Keratinocyte (primary cell): ENCODE data around the gene PFKM. TPM values are rescaled to one million over a fixed set of nuclear protein-coding genes. Genes with fewer than 3 reads are reported as not detected.

Experiments used
- DNase-seq: peaks from one replicate; pipeline ENCODE4 v3.0.0-alpha.2; 2011; ENCODE audit warnings: low read depth, missing footprints, low spot score
- FAIRE-seq: peaks from 2 replicates; lab custom pipeline; 2011; peaks lifted over from hg19 to GRCh38; lab: Jason Lieb, UNC
- H2AFZ ChIP-seq: 2 replicates; pipeline ENCODE4 v1.6.0; 2012; ENCODE audit warnings: low read length, control low read depth, inconsistent platforms; ENCODE audit not compliant: control insufficient read depth
- H3K27ac ChIP-seq: 2 replicates; pipeline ENCODE4 v1.5.1; 2011; ENCODE audit warnings: low read length; ENCODE audit not compliant: control insufficient read depth, insufficient read depth
- H3K27me3 ChIP-seq: 3 replicates; pipeline ENCODE4 v1.6.0; 2011; ENCODE audit warnings: low read length; ENCODE audit not compliant: control insufficient read depth, insufficient read depth; ENCODE audit errors: extremely low read depth
- H3K36me3 ChIP-seq, 2 experiments: 2 replicates in 1 of 2; 3 replicates in 1 of 2; pipeline ENCODE4 v1.5.1; 2011; ENCODE audit warnings: low read length in 2 of 2, mild to moderate bottlenecking in 1 of 2; ENCODE audit not compliant: control insufficient read depth in 2 of 2, insufficient read depth in 2 of 2; ENCODE audit errors: extremely low read depth in 1 of 2
- H3K4me1 ChIP-seq: 3 replicates; pipeline ENCODE4 v1.5.1; 2011; ENCODE audit warnings: low read length; ENCODE audit not compliant: control insufficient read depth, insufficient read depth; ENCODE audit errors: extremely low read depth
- H3K4me2 ChIP-seq: 3 replicates; pipeline ENCODE4 v1.6.0; 2011; ENCODE audit warnings: low read depth, low read length; ENCODE audit not compliant: control insufficient read depth, insufficient read depth; ENCODE audit errors: extremely low read depth
- H3K4me3 ChIP-seq, 3 experiments: fragments of 200-600 bp in 1 of 3; sonication (generic) in 1 of 3; 2 replicates in 2 of 3; 3 replicates in 1 of 3; pipeline ENCODE4 v1.5.1; 2011 to 2016; ENCODE audit warnings: low read length in 3 of 3, mild to moderate bottlenecking in 3 of 3, control low read depth in 2 of 3, inconsistent platforms in 1 of 3, low read depth in 1 of 3, mixed read lengths in 1 of 3, mixed run types in 1 of 3, moderate library complexity in 1 of 3; ENCODE audit not compliant: control insufficient read depth in 2 of 3, insufficient read depth in 2 of 3; ENCODE audit errors: extremely low read depth in 1 of 3
- H3K79me2 ChIP-seq: 2 replicates; pipeline ENCODE4 v1.6.0; 2012; ENCODE audit warnings: low read length; ENCODE audit not compliant: control insufficient read depth, insufficient read depth
- H3K9ac ChIP-seq: 3 replicates; pipeline ENCODE4 v1.6.0; 2011; ENCODE audit warnings: low read length; ENCODE audit not compliant: control insufficient read depth, insufficient read depth; ENCODE audit errors: extremely low read depth
- H3K9me1 ChIP-seq: 3 replicates; pipeline ENCODE4 v1.6.0; 2011; ENCODE audit warnings: low read length; ENCODE audit not compliant: control insufficient read depth, insufficient read depth; ENCODE audit errors: extremely low read depth
- H3K9me3 ChIP-seq: 2 replicates; pipeline ENCODE4 v1.5.1; 2012; ENCODE audit warnings: low read depth, low read length; ENCODE audit not compliant: control insufficient read depth
- H4K20me1 ChIP-seq: 3 replicates; pipeline ENCODE4 v1.6.0; 2011; ENCODE audit warnings: low read length; ENCODE audit not compliant: control insufficient read depth, insufficient read depth; ENCODE audit errors: extremely low read depth
- EZH2 ChIP-seq: IDR thresholded peaks from one replicate; pipeline ENCODE4 v1.6.1; 2012; ENCODE audit warnings: inconsistent platforms, mild to moderate bottlenecking, low read length, moderate library complexity
- dilution Hi-C: fragments of 300-500 bp; cut with MboI; formaldehyde crosslinking; loops from one replicate; pipeline ENCODE4 v1.7.0; 2020; ENCODE audit warnings: low sequenced_read_pairs; ENCODE audit not compliant: extremely low pct_ligation_motif_present
- polyA plus RNA-seq, 5 experiments: library from polyadenylated mRNA; depleted of rRNA in 3 of 5; stranded (reverse) in 3 of 5; stranded (forward) in 1 of 5; unstranded in 1 of 5; fragments of >200 nt; gene quantifications; 1 replicate in 1 of 5; 2 replicates in 3 of 5; 3 replicates in 1 of 5; pipeline versions ENCODE4 v1.2.1 to v1.2.3, GENCODE V29; 2011 to 2012; ENCODE audit warnings: missing spikeins in 2 of 5, low read depth in 1 of 5, low replicate concordance in 1 of 5
- small RNA-seq, 3 experiments: library from RNA; depleted of rRNA; stranded (forward); fragments of <200 nt; gene quantifications; one replicate each; pipeline ENCODE3, GENCODE V24; 2012; ENCODE audit warnings: low read depth in 3 of 3, low replicate concordance in 1 of 3; ENCODE audit not compliant: insufficient read length in 3 of 3
- TF ChIP-seq, protein P1 (sequence below), 3 experiments: IDR thresholded peaks in 1 of 3; conservative IDR thresholded peaks in 1 of 3; optimal IDR thresholded peaks in 1 of 3; 2 replicates in 2 of 3; 3 replicates in 1 of 3; pipeline versions ENCODE3 to v1.5.1; 2011; ENCODE audit warnings: low read length in 3 of 3, mild to moderate bottlenecking in 3 of 3, moderate library complexity in 2 of 3, control low read depth in 1 of 3, inconsistent platforms in 1 of 3; ENCODE audit not compliant: insufficient read depth in 2 of 3; ENCODE audit errors: extremely low read depth in 1 of 3

The PFKM gene
- polyA plus RNA-seq, 1 donor (not counting 4 experiments of a cell fraction or from before 2014, with no cell fraction given), result 67.9 TPM

DNA sequence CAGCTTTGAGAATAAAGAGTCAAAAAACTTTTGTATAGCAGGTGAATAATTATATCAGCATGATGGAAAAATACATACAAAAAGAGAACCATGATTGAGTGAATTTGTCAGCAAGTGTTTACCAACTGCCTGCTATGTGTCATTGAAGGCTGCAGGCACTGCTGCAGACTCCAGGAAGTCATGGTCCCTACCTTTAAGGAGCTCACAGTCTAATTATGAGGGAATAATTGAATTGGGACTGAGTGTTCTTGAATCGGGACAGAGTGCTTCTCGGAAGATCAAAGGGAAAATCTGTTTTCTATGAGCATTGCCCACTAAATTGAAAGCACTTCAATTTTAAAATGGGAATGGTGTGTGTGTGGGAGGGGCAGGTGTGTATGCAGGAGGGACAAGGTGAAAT is 74.5 kb downstream of the PFKM start:
- TF ChIP-seq EZH2, result no peak
- TF ChIP-seq, protein P1, sequence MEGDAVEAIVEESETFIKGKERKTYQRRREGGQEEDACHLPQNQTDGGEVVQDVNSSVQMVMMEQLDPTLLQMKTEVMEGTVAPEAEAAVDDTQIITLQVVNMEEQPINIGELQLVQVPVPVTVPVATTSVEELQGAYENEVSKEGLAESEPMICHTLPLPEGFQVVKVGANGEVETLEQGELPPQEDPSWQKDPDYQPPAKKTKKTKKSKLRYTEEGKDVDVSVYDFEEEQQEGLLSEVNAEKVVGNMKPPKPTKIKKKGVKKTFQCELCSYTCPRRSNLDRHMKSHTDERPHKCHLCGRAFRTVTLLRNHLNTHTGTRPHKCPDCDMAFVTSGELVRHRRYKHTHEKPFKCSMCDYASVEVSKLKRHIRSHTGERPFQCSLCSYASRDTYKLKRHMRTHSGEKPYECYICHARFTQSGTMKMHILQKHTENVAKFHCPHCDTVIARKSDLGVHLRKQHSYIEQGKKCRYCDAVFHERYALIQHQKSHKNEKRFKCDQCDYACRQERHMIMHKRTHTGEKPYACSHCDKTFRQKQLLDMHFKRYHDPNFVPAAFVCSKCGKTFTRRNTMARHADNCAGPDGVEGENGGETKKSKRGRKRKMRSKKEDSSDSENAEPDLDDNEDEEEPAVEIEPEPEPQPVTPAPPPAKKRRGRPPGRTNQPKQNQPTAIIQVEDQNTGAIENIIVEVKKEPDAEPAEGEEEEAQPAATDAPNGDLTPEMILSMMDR (optimal IDR thresholded peaks at IDR 0.05 in 1 of 3, IDR thresholded peaks at IDR 0.05 in 1 of 3, conservative IDR thresholded peaks at IDR 0.05 in 1 of 3; ENCODE audit: extremely low read depth in 1 of 3, insufficient read depth in 2 of 3, low read length in 3 of 3), result no peak
- peaks cover 7% of the 10 kb centered on the region for H3K4me1 ChIP-seq
- no peak overlapping the region for H3K27ac ChIP-seq
- no peak overlapping the region for H3K4me2 ChIP-seq
- FAIRE-seq, result no peak
- H3K9me3 ChIP-seq, result no peaks in the 10 kb centered on the region
- no peak overlapping the region for H3K9ac ChIP-seq
- H3K4me3 ChIP-seq, result no peak overlapping the region
- no peak for DNase-seq
- H3K36me3 ChIP-seq, result no peaks in the 10 kb centered on the region
- no peaks in the 10 kb centered on the region for H3K79me2 ChIP-seq
- no peaks in the 10 kb centered on the region for H3K9me1 ChIP-seq
- no peak overlapping the region for H2AFZ ChIP-seq
- no peaks in the 10 kb centered on the region for H3K27me3 ChIP-seq
- dilution Hi-C loops, result no loop called here
- no peaks in the 10 kb centered on the region for H4K20me1 ChIP-seq

DNA sequence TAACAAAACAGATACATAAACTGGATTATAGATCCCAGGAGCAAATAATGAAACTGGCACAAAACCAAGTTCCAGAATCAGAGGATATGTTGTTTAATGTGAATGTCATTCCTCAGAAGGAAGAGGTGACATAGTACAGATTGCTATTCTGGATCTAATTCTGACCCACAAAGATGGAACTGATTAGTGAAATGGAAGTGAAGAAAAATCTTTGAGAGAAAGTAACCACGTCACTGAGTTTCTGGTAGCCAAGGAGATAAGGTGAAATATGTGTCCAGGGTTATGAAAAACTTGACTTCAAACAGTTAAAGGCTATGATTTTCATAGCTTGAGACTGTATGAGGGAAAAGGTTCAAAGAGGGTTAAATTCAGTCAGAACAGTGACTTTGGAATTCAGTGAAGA is 75.6 kb downstream of the PFKM start:
- Histone ChIP-seq H3K27ac (no peak overlapping the region), H3K9ac (no peak overlapping the region), H3K27me3 (no peaks in the 10 kb centered on the region), H4K20me1 (no peaks in the 10 kb centered on the region), H2AFZ (no peak overlapping the region), H3K9me3 (no peaks in the 10 kb centered on the region), H3K4me3 (no peak overlapping the region), H3K4me1 (peaks cover 7% of the 10 kb centered on the region), H3K4me2 (no peak overlapping the region), H3K36me3 (no peaks in the 10 kb centered on the region), H3K79me2 (no peaks in the 10 kb centered on the region), H3K9me1 (no peaks in the 10 kb centered on the region)
- dilution Hi-C loops, result no loop called here
- TF ChIP-seq, protein P1 (optimal IDR thresholded peaks at IDR 0.05 in 1 of 3, IDR thresholded peaks at IDR 0.05 in 1 of 3, conservative IDR thresholded peaks at IDR 0.05 in 1 of 3; ENCODE audit: extremely low read depth in 1 of 3, insufficient read depth in 2 of 3, low read length in 3 of 3), result no peak
- TF ChIP-seq EZH2, result no peak
- FAIRE-seq (no peak), DNase-seq (no peak)

Small RNAs within 50 kb of the gene (small RNA-seq; reads per million reads assigned to genes)
- gene MIR6505 (0.07 to 2.3 (median 1.5) reads per million in 3 experiments), gene RNU6-1203P (0 reads per million in 3 experiments)

Other genes starting within 250 kb of the PFKM start
- 29.0 to 94.7 TPM (median 43.3 TPM) in 3 replicates for gene VDR, start 214.4 kb upstream of the PFKM start, polyA plus RNA-seq
- gene TMEM106C, start 155.8 kb upstream of the PFKM start, polyA plus RNA-seq, result 123 to 134 TPM (median 126 TPM) in 3 replicates
- 0.03 TPM in 1 of 3 replicates, not detected in the others for gene COL2A1, start 114.9 kb upstream of the PFKM start, polyA plus RNA-seq
- 8.6 to 15.4 TPM (median 11.9 TPM) in 3 replicates for gene SENP1, start 13.3 kb upstream of the PFKM start, polyA plus RNA-seq
- gene ASB8, start 38.2 kb downstream of the PFKM start, polyA plus RNA-seq, result 18.4 to 21.7 TPM (median 19.0 TPM) in 3 replicates
- 0.19 to 0.51 TPM (median 0.21 TPM) in 3 replicates for gene CCDC184, start 64.3 kb downstream of the PFKM start, polyA plus RNA-seq
- not detected in 3 replicates for gene OR10AD1, start 83.9 kb downstream of the PFKM start, polyA plus RNA-seq
- 4.1 to 6.4 TPM (median 4.5 TPM) in 3 replicates for gene ZNF641, start 231.6 kb downstream of the PFKM start, polyA plus RNA-seq